HG03039 (cell line): ENCODE measurements around the gene C2.
A peak's percentile ranks its signal among the peaks of the same experiment; 100 is the strongest.
"Not testable (repeated sequence)": the region's sequence is repeated elsewhere in the genome, so short reads cannot be mapped to it uniquely, and the experiment has no call there.

Source experiments
- ATAC-seq: cut with Tn5 transposase; IDR thresholded peaks from one replicate; pipeline ENCODE4 v1.9.1; 2021; ENCODE audit warnings: mild to moderate bottlenecking, moderate library complexity; ENCODE audit not compliant: unreplicated experiment

Gene C2

GRCh38 chr6:31898383-31899011, 29.0 kb upstream of the C2 start:
- no peak for ATAC-seq

GRCh38 chr6:31899215-31899614, 28.3 kb upstream of the C2 start:
- no peak for ATAC-seq

- no peak for ATAC-seq
Observed at GRCh38 chr6:31899882-31900722, 27.4 kb upstream of the C2 start.

- ATAC-seq = no peak
Observed at GRCh38 chr6:31900917-31901414, 26.6 kb upstream of the C2 start.

GRCh38 chr6:31901415-31901952, 26.0 kb upstream of the C2 start:
- no peak for ATAC-seq

GRCh38 chr6:31901953-31902643, 25.4 kb upstream of the C2 start, which contains the start of gene ZBTB12:
ZBTB12 (minus strand) TSS chr6:31902086; CDS start chr6:31901305, 781 bp downstream.
- ATAC-seq = peak; percentile 45

- ATAC-seq = no peak
Observed at GRCh38 chr6:31903957-31904356, 23.6 kb upstream of the C2 start.

- no peak for ATAC-seq
Observed at GRCh38 chr6:31905041-31905440, 22.5 kb upstream of the C2 start.

GRCh38 chr6:31906122-31906521, 21.4 kb upstream of the C2 start:
- ATAC-seq = no peak

- not testable (repeated sequence) for ATAC-seq
Observed at GRCh38 chr6:31906727-31907126, 20.8 kb upstream of the C2 start.

GRCh38 chr6:31907158-31907813, 20.2 kb upstream of the C2 start:
- no peak for ATAC-seq

GRCh38 chr6:31908255-31908654, 19.3 kb upstream of the C2 start:
- ATAC-seq = not testable (repeated sequence)

- ATAC-seq = peak; percentile 59
Observed at GRCh38 chr6:31908791-31909190, 18.7 kb upstream of the C2 start.

GRCh38 chr6:31909298-31909697, 18.2 kb upstream of the C2 start:
- not testable (repeated sequence) for ATAC-seq

GRCh38 chr6:31911826-31912585, 15.5 kb upstream of the C2 start:
- ATAC-seq = no peak

- ATAC-seq = no peak
Observed at GRCh38 chr6:31915351-31915750, 12.2 kb upstream of the C2 start.

- ATAC-seq = no peak
Observed at GRCh38 chr6:31915756-31916155, 11.8 kb upstream of the C2 start.

GRCh38 chr6:31918069-31918720, 9.3 kb upstream of the C2 start:
- no peak for ATAC-seq

- no peak for ATAC-seq
Observed at GRCh38 chr6:31919624-31920303, 7.8 kb upstream of the C2 start.
